Endodermal cell (in vitro differentiated cells): ENCODE measurements around the gene TESK2. TPM values are rescaled to one million over a fixed set of nuclear protein-coding genes. Genes with fewer than 3 reads are reported as not detected.

Source experiments
- DNase-seq: peaks from one replicate; pipeline ENCODE4 v3.0.0-alpha.2; 2017
- H3K27ac ChIP-seq: 2 replicates; pipeline ENCODE4 v1.5.1; 2013; ENCODE audit warnings: mild to moderate bottlenecking, low read depth, low read length, moderate library complexity
- H3K27me3 ChIP-seq: 2 replicates; pipeline ENCODE4 v1.6.1; 2013; ENCODE audit warnings: mild to moderate bottlenecking, low read length, moderate library complexity; ENCODE audit not compliant: insufficient read depth, control insufficient read depth, poor library complexity, severe bottlenecking
- H3K36me3 ChIP-seq: 2 replicates; pipeline ENCODE4 v1.7.0; 2013; ENCODE audit warnings: mild to moderate bottlenecking, low read length, moderate library complexity; ENCODE audit not compliant: control insufficient read depth, insufficient read depth
- H3K4me1 ChIP-seq: one replicate; pipeline ENCODE4 v1.7.0; 2013; ENCODE audit warnings: low read length; ENCODE audit not compliant: control insufficient read depth, insufficient read depth
- H3K4me3 ChIP-seq: 2 replicates; pipeline ENCODE4 v1.5.1; 2013; ENCODE audit warnings: mild to moderate bottlenecking, low read length, moderate library complexity
- H3K9ac ChIP-seq: 2 replicates; pipeline ENCODE4 v1.6.1; 2013; ENCODE audit warnings: mild to moderate bottlenecking, low read length, moderate library complexity; ENCODE audit not compliant: poor library complexity, severe bottlenecking; ENCODE audit errors: extremely low read depth
- H3K9me3 ChIP-seq: 2 replicates; pipeline ENCODE4 v1.6.1; 2013; ENCODE audit warnings: mild to moderate bottlenecking, low read length, moderate library complexity; ENCODE audit not compliant: control insufficient read depth
- H3K27ac Mint-ChIP-seq: 2 replicates; pipeline ENCODE4 v1.8.0; 2020; ENCODE audit warnings: mixed read lengths
- H3K27me3 Mint-ChIP-seq: 2 replicates; pipeline ENCODE4 v1.8.0; 2021; ENCODE audit warnings: mild to moderate bottlenecking, mixed read lengths; ENCODE audit not compliant: insufficient read depth
- H3K36me3 Mint-ChIP-seq: 2 replicates; pipeline ENCODE4 v1.8.0; 2020; ENCODE audit warnings: low read depth, mixed read lengths
- H3K4me1 Mint-ChIP-seq: 2 replicates; pipeline ENCODE4 v1.8.0; 2020; ENCODE audit warnings: mixed read lengths
- H3K4me3 Mint-ChIP-seq: 2 replicates; pipeline ENCODE4 v1.8.0; 2020; ENCODE audit warnings: mild to moderate bottlenecking, moderate library complexity, mixed read lengths
- H3K9me3 Mint-ChIP-seq: 2 replicates; pipeline ENCODE4 v1.8.0; 2020; ENCODE audit warnings: mild to moderate bottlenecking, mixed read lengths
- CTCF ChIP-seq: fragments of 200-600 bp; sonication (generic); conservative IDR thresholded peaks from 2 replicates; pipeline ENCODE4 v1.5.0; 2021; ENCODE audit warnings: antibody characterized with exemption, mild to moderate bottlenecking
- WGBS, 2 experiments: methylation state at CpG; one replicate each; pipeline versions ENCODE4 v1.1.5 to v1.1.7; 2013; ENCODE audit warnings: missing lambda C conversion rate in 2 of 2, mixed read lengths in 1 of 2; ENCODE audit not compliant: insufficient coverage in 1 of 2, insufficient read length in 1 of 2; 5-methylcytosine and 5-hydroxymethylcytosine counted together
- total RNA-seq, 2 donors: library from RNA; stranded (reverse); fragmentation: NEBNext Ultra II Directional in 1 of 2; extraction: Animal tissue kit (Norgen Biotek cat#: 25700) in 1 of 2; gene quantifications; 2 replicates in 1 of 2; 3 replicates in 1 of 2; pipeline ENCODE4 v1.2.1, GENCODE V29; 2021

TESK2 gene
- total RNA-seq, 2 donors from 2014 or later: 9.7 to 10.3 TPM

GRCh38 chr1:45356186-45356585 lies 134.8 kb downstream of the TESK2 start:
- Histone ChIP-seq H3K36me3 (no peaks in the 10 kb centered on the region), H3K9me3 (no peaks in the 10 kb centered on the region), H3K4me1 (no peaks in the 10 kb centered on the region), H3K4me3 (no peak overlapping the region), H3K9ac (no peak overlapping the region), H3K27me3 (no peaks in the 10 kb centered on the region), H3K27ac (no peak overlapping the region)
- no peaks in the 10 kb centered on the region for H3K9me3 Mint-ChIP-seq
- peaks cover 1% of the 10 kb centered on the region for H3K36me3 Mint-ChIP-seq
- WGBS, 2 experiments: 77 to 86% methylated on average over 4 of the region's 4 CpGs
- no peaks in the 10 kb centered on the region for H3K27me3 Mint-ChIP-seq
- no peak for TF ChIP-seq CTCF
- peaks cover 16% of the 10 kb centered on the region for H3K4me1 Mint-ChIP-seq
- no peak for DNase-seq
- no peak overlapping the region for H3K4me3 Mint-ChIP-seq
- H3K27ac Mint-ChIP-seq: no peak overlapping the region

GRCh38 chr1:45355683-45356082 lies 135.3 kb downstream of the TESK2 start:
- no peak overlapping the region for H3K27ac ChIP-seq
- H3K36me3 ChIP-seq: no peaks in the 10 kb centered on the region
- H3K9ac ChIP-seq: no peak overlapping the region
- H3K9me3 ChIP-seq: no peaks in the 10 kb centered on the region
- no peaks in the 10 kb centered on the region for H3K27me3 ChIP-seq
- peaks cover 11% of the 10 kb centered on the region for H3K4me1 Mint-ChIP-seq
- no peak overlapping the region for H3K4me3 Mint-ChIP-seq
- H3K36me3 Mint-ChIP-seq: peaks cover 1% of the 10 kb centered on the region
- 87% methylated on average over 2 of the region's 2 CpGs for WGBS, 2 experiments
- H3K9me3 Mint-ChIP-seq: no peaks in the 10 kb centered on the region
- DNase-seq: no peak
- no peak overlapping the region for H3K27ac Mint-ChIP-seq
- H3K27me3 Mint-ChIP-seq: no peaks in the 10 kb centered on the region
- no peaks in the 10 kb centered on the region for H3K4me1 ChIP-seq
- no peak for TF ChIP-seq CTCF
- H3K4me3 ChIP-seq: no peak overlapping the region

GRCh38 chr1:45354838-45355237 lies 136.1 kb downstream of the TESK2 start:
- Histone ChIP-seq H3K9ac (no peak overlapping the region), H3K9me3 (no peaks in the 10 kb centered on the region), H3K4me3 (no peak overlapping the region), H3K27me3 (no peaks in the 10 kb centered on the region), H3K4me1 (no peaks in the 10 kb centered on the region), H3K36me3 (no peaks in the 10 kb centered on the region), H3K27ac (no peak overlapping the region)
- H3K36me3 Mint-ChIP-seq: peaks cover 1% of the 10 kb centered on the region
- DNase-seq: no peak
- TF ChIP-seq CTCF: no peak
- H3K9me3 Mint-ChIP-seq: no peaks in the 10 kb centered on the region
- no peak overlapping the region for H3K27ac Mint-ChIP-seq
- WGBS, 2 experiments: 97 to 100% methylated on average over 4 of the region's 4 CpGs
- peaks cover 2% of the 10 kb centered on the region for H3K4me1 Mint-ChIP-seq
- H3K27me3 Mint-ChIP-seq: no peaks in the 10 kb centered on the region
- no peak overlapping the region for H3K4me3 Mint-ChIP-seq
